K562 (cell line): ENCODE measurements around the gene POMT1. TPM values are rescaled to one million over a fixed set of nuclear protein-coding genes. Genes with fewer than 3 reads are reported as not detected.

Experiments
- ARHGAP35 ChIP-seq: fragments of 450-650 bp; IDR thresholded peaks from 2 replicates; pipeline ENCODE4 v1.6.1; 2018; ENCODE audit not compliant: partially characterized antibody
- CTCF ChIP-seq, 3 experiments: IDR thresholded peaks in 2 of 3; conservative IDR thresholded peaks in 1 of 3; 2 replicates each; pipeline ENCODE4 v1.5.1; 2011 to 2012; ENCODE audit warnings: low read length in 3 of 3, mild to moderate bottlenecking in 3 of 3, control low read depth in 2 of 3, improper control_type of control experiment in 1 of 3, inconsistent platforms in 1 of 3, low read depth in 1 of 3, mixed read lengths in 1 of 3, moderate library complexity in 1 of 3; ENCODE audit not compliant: insufficient read depth in 2 of 3
- GABPB1 ChIP-seq: sonication (generic); formaldehyde crosslinking; IDR thresholded peaks from 2 replicates; pipeline ENCODE4 v1.8.0; 2022; ENCODE audit warnings: mild to moderate bottlenecking, missing genetic modification reagents
- IRF9 ChIP-seq: fragments of 450-650 bp; IDR thresholded peaks from 2 replicates; pipeline ENCODE4 v1.6.1; 2016; ENCODE audit warnings: missing biosample characterization, missing genetic modification characterization
- JUND ChIP-seq, 2 experiments: IDR thresholded peaks; 2 replicates in 1 of 2; 3 replicates in 1 of 2; pipeline ENCODE4 v1.6.1; 2011; ENCODE audit warnings: borderline replicate concordance in 2 of 2, low read depth in 2 of 2, low read length in 2 of 2, improper control_type of control experiment in 1 of 2, missing biosample characterization in 1 of 2, missing genetic modification characterization in 1 of 2, missing genetic modification reagents in 1 of 2
- MAZ ChIP-seq, 2 experiments: fragments of 450-650 bp in 1 of 2; sonication (generic) in 1 of 2; formaldehyde crosslinking; IDR thresholded peaks in 1 of 2; conservative IDR thresholded peaks in 1 of 2; 2 replicates each; pipeline versions ENCODE4 v1.4.0 to v1.5.0; 2020; ENCODE audit warnings: mild to moderate bottlenecking in 1 of 2, missing genetic modification reagents in 1 of 2
- PYGO2 ChIP-seq: fragments of 450-650 bp; IDR thresholded peaks from 2 replicates; pipeline ENCODE4 v1.6.1; 2016; ENCODE audit warnings: mild to moderate bottlenecking, missing genetic modification characterization, moderate library complexity, missing compliant biosample characterization
- RFX7 ChIP-seq: fragments of 250-450 bp; sonication (Bioruptor Pico); IDR thresholded peaks from 2 replicates; pipeline ENCODE4 v1.5.1; 2021; ENCODE audit warnings: mild to moderate bottlenecking
- STAT5A ChIP-seq: IDR thresholded peaks from 2 replicates; pipeline ENCODE4 v1.6.1; 2012; ENCODE audit warnings: low read length, inconsistent platforms, borderline replicate concordance
- TOE1 ChIP-seq, 2 experiments: fragments of 450-650 bp in 1 of 2; sonication (generic) in 1 of 2; formaldehyde crosslinking in 1 of 2; IDR thresholded peaks; 2 replicates each; pipeline versions ENCODE4 v1.7.1 to v1.8.0; 2016 to 2022; ENCODE audit warnings: borderline replicate concordance in 2 of 2, mild to moderate bottlenecking in 2 of 2, antibody characterized with exemption in 1 of 2, inconsistent platforms in 1 of 2, low read depth in 1 of 2, missing genetic modification reagents in 1 of 2, moderate library complexity in 1 of 2
- TRIM25 ChIP-seq: fragments of 450-650 bp; IDR thresholded peaks from 2 replicates; pipeline ENCODE4 v1.7.0; 2016; ENCODE audit warnings: borderline replicate concordance
- ZC3H4 ChIP-seq: sonication (generic); formaldehyde crosslinking; IDR thresholded peaks from 2 replicates; pipeline ENCODE4 v1.9.0; 2021; ENCODE audit warnings: missing genetic modification reagents, borderline replicate concordance
- ZNF184 ChIP-seq: sonication (generic); formaldehyde crosslinking; IDR thresholded peaks from 2 replicates; pipeline ENCODE4 v1.5.0; 2020; ENCODE audit warnings: missing genetic modification reagents
- ZNF212 ChIP-seq: fragments of 450-650 bp; formaldehyde crosslinking; IDR thresholded peaks from 2 replicates; pipeline ENCODE4 v1.4.0; 2020; ENCODE audit warnings: mild to moderate bottlenecking
- ZNF512 ChIP-seq: IDR thresholded peaks from 2 replicates; pipeline ENCODE4 v1.6.1; 2016; ENCODE audit warnings: missing genetic modification characterization, missing compliant biosample characterization
- ZSCAN32 ChIP-seq: fragments of 450-650 bp; formaldehyde crosslinking; IDR thresholded peaks from 2 replicates; pipeline ENCODE4 v1.4.0; 2020; ENCODE audit warnings: mild to moderate bottlenecking, moderate library complexity
- polyA plus RNA-seq, 8 experiments: library from polyadenylated mRNA; depleted of rRNA in 4 of 8; stranded (reverse) in 5 of 8; unstranded in 3 of 8; fragments of >200 nt; fragmentation: Nextera tagmentation in 2 of 8; fragmentation: Illumina TruSeq in 1 of 8; extraction: Ambion mirVana in 2 of 8; extraction: Trizol in 1 of 8; gene quantifications; 2 replicates each; pipeline versions ENCODE4 v1.2.1 to v1.2.3, GENCODE V29; 2011 to 2014; ENCODE audit warnings: inconsistent platforms in 1 of 8, missing spikeins in 1 of 8
- total RNA-seq, 7 experiments: library from RNA; depleted of rRNA in 6 of 7; stranded (reverse); fragments of >200 nt in 6 of 7; fragmentation: Illumina TruSeq in 2 of 7; extraction: Trizol in 2 of 7; gene quantifications; 2 replicates each; pipeline versions ENCODE4 v1.2.1 to v1.2.3, GENCODE V29; 2011 to 2021; ENCODE audit warnings: low replicate concordance in 1 of 7

POMT1 gene
- total and polyA plus RNA-seq, 9 of the 15 experiments (the other 6 are each of a cell fraction or from before 2014, with no cell fraction given) = 1.8 to 23.5 (median 14.6) TPM

GRCh38 chr9:131530920-131531832 lies 28.5 kb downstream of the POMT1 start, which contains the start of gene UCK1 (continued):
- TF ChIP-seq IRF9 (tag) = no peak
- TF ChIP-seq TRIM25 = no peak
- TF ChIP-seq PYGO2 (tag) = no peak
- TF ChIP-seq ZNF512 = no peak
- no peak for TF ChIP-seq STAT5A
- no peak for TF ChIP-seq ARHGAP35
- no peak for TF ChIP-seq ZSCAN32 (CRISPR knock-in tag)
- no peak for TF ChIP-seq TOE1 (IDR thresholded peaks at IDR 0.05; ENCODE audit: borderline replicate concordance)
- TF ChIP-seq TOE1 (CRISPR knock-in tag; IDR thresholded peaks at IDR 0.05; ENCODE audit: borderline replicate concordance, low read depth) = no peak
- TF ChIP-seq ZNF184 (CRISPR knock-in tag) = no peak
- peak; percentile 4; the same call in 1 of the 2 replicates for TF ChIP-seq JUND (IDR thresholded peaks at IDR 0.05; ENCODE audit: borderline replicate concordance, low read depth, low read length)
- no peak; the same call in 2 of the 3 replicates for TF ChIP-seq JUND (tag; IDR thresholded peaks at IDR 0.05; ENCODE audit: borderline replicate concordance, low read depth, low read length)
- peak; percentile 98 for TF ChIP-seq GABPB1 (CRISPR knock-in tag)
- peak in 1 of 3 experiments; percentile 5; a peak in 1 of 6 replicates for TF ChIP-seq CTCF (IDR thresholded peaks at IDR 0.05 in 2 of 3, conservative IDR thresholded peaks at IDR 0.05 in 1 of 3; ENCODE audit: insufficient read depth in 2 of 3, low read depth in 1 of 3, low read length in 3 of 3)
- no peak for TF ChIP-seq ZNF212 (CRISPR knock-in tag)
- TF ChIP-seq ZC3H4 (CRISPR knock-in tag) = no peak
- no peak for TF ChIP-seq RFX7 (CRISPR knock-in tag)
- peak in 1 of 2 experiments; percentile 83; a peak in 2 of 4 replicates for TF ChIP-seq MAZ (CRISPR knock-in tag; conservative IDR thresholded peaks at IDR 0.05 in 1 of 2, IDR thresholded peaks at IDR 0.05 in 1 of 2)
